KMS-11 (cell line): Measurements from ENCODE around the gene PRPF39.

Experiments
- H2AFZ ChIP-seq: fragments of 200-600 bp; sonication (generic); 2 replicates; pipeline ENCODE4 v1.6.1; 2016; ENCODE audit warnings: antibody characterized with exemption, mixed run types, low read depth
- H3K27ac ChIP-seq: fragments of 200-600 bp; sonication (generic); 2 replicates; pipeline ENCODE4 v1.6.1; 2016; ENCODE audit warnings: mild to moderate bottlenecking, mixed run types
- H3K27me3 ChIP-seq: fragments of 200-600 bp; sonication (generic); 2 replicates; pipeline ENCODE4 v1.6.1; 2017; ENCODE audit warnings: mild to moderate bottlenecking, low read depth, mixed run types, moderate library complexity; ENCODE audit not compliant: insufficient read depth
- H3K36me3 ChIP-seq: fragments of 200-600 bp; sonication (generic); 2 replicates; pipeline ENCODE4 v1.6.1; 2017; ENCODE audit warnings: mild to moderate bottlenecking, mixed run types; ENCODE audit not compliant: insufficient read depth
- H3K4me1 ChIP-seq: fragments of 200-600 bp; sonication (generic); 2 replicates; pipeline ENCODE4 v1.6.1; 2016; ENCODE audit warnings: mild to moderate bottlenecking, low read depth, mixed run types; ENCODE audit not compliant: poor library complexity, severe bottlenecking
- H3K4me2 ChIP-seq: fragments of 200-600 bp; sonication (generic); 2 replicates; pipeline ENCODE4 v1.7.0; 2016; ENCODE audit warnings: mild to moderate bottlenecking, mixed run types
- H3K4me3 ChIP-seq: fragments of 200-600 bp; sonication (generic); IDR thresholded peaks from 2 replicates; pipeline ENCODE4 v1.6.1; 2017; ENCODE audit warnings: low read depth, low read length, mixed read lengths; ENCODE audit not compliant: insufficient read depth
- H3K79me2 ChIP-seq: fragments of 200-600 bp; sonication (generic); 2 replicates; pipeline ENCODE4 v1.6.1; 2016; ENCODE audit warnings: low read depth, mixed run types; ENCODE audit not compliant: insufficient read depth
- H3K9ac ChIP-seq: fragments of 200-600 bp; sonication (generic); 2 replicates; pipeline ENCODE4 v1.6.1; 2016; ENCODE audit warnings: mild to moderate bottlenecking, mixed run types
- H4K20me1 ChIP-seq: fragments of 200-600 bp; sonication (generic); 2 replicates; pipeline ENCODE4 v1.6.1; 2016; ENCODE audit warnings: mild to moderate bottlenecking, mixed run types; ENCODE audit not compliant: insufficient read depth
- CTCF ChIP-seq: fragments of 200-600 bp; sonication (generic); conservative IDR thresholded peaks from 2 replicates; pipeline ENCODE4 v1.6.1; 2017; ENCODE audit warnings: low read depth, mild to moderate bottlenecking, antibody characterized with exemption, low read length, moderate library complexity, mixed read lengths

The PRPF39 gene

GRCh38 chr14:45083976-45084722, at the start of gene PRPF39:
TSS of gene PRPF39 (plus strand) at chr14:45084116. CDS start at chr14:45095240, 11,124 bp downstream.
- no peaks in the 10 kb centered on the region for H4K20me1 ChIP-seq
- peak within 1 kb of the TSS; percentile 64 for H3K4me2 ChIP-seq
- H3K27me3 ChIP-seq, result no peaks in the 10 kb centered on the region
- peak within 1 kb of the TSS; percentile 68; the same call in 1 of the 2 replicates for H3K9ac ChIP-seq
- peaks cover 50% of the 10 kb centered on the region for H3K79me2 ChIP-seq
- H3K36me3 ChIP-seq, result no peaks in the 10 kb centered on the region
- peak within 1 kb of the TSS; percentile 90 for H2AFZ ChIP-seq
- H3K27ac ChIP-seq, result peak within 1 kb of the TSS; percentile 60; the same call in 1 of the 2 replicates
- TF ChIP-seq CTCF, result no peak
- peaks cover 24% of the 10 kb centered on the region for H3K4me1 ChIP-seq
- H3K4me3 ChIP-seq, result no peak within 1 kb of the TSS

- H3K9ac ChIP-seq, result no peak overlapping the region
- no peak overlapping the region for H3K4me2 ChIP-seq
- no peak overlapping the region for H2AFZ ChIP-seq
- no peak overlapping the region for H3K4me3 ChIP-seq
- no peaks in the 10 kb centered on the region for H3K4me1 ChIP-seq
- H3K27ac ChIP-seq, result no peak overlapping the region
- no peaks in the 10 kb centered on the region for H3K79me2 ChIP-seq
- no peaks in the 10 kb centered on the region for H4K20me1 ChIP-seq
- no peaks in the 10 kb centered on the region for H3K36me3 ChIP-seq
- no peak for TF ChIP-seq CTCF
- H3K27me3 ChIP-seq, result no peaks in the 10 kb centered on the region
Observed at GRCh38 chr14:45034730-45035129, 49.2 kb upstream of the PRPF39 start.

GRCh38 chr14:45038256-45038655, 45.7 kb upstream of the PRPF39 start:
- no peak for TF ChIP-seq CTCF
- Histone ChIP-seq H3K4me2 (no peak overlapping the region), H3K36me3 (no peaks in the 10 kb centered on the region), H4K20me1 (no peaks in the 10 kb centered on the region), H3K4me1 (no peaks in the 10 kb centered on the region), H3K79me2 (no peaks in the 10 kb centered on the region), H3K27me3 (no peaks in the 10 kb centered on the region), H3K27ac (no peak overlapping the region), H3K9ac (no peak overlapping the region), H2AFZ (no peak overlapping the region), H3K4me3 (no peak overlapping the region)

- H3K4me1 ChIP-seq, result no peaks in the 10 kb centered on the region
- no peaks in the 10 kb centered on the region for H3K36me3 ChIP-seq
- no peak overlapping the region for H3K9ac ChIP-seq
- no peak overlapping the region for H3K27ac ChIP-seq
- H3K27me3 ChIP-seq, result no peaks in the 10 kb centered on the region
- H2AFZ ChIP-seq, result no peak overlapping the region
- TF ChIP-seq CTCF, result no peak
- no peak overlapping the region for H3K4me2 ChIP-seq
- no peaks in the 10 kb centered on the region for H3K79me2 ChIP-seq
- H4K20me1 ChIP-seq, result no peaks in the 10 kb centered on the region
- no peak overlapping the region for H3K4me3 ChIP-seq
Observed at GRCh38 chr14:45038865-45039264, 45.1 kb upstream of the PRPF39 start.
